Amniotic epithelial cell (primary cell): ENCODE data around the gene GAPT.
A peak's percentile ranks its signal among the peaks of the same experiment; 100 is the strongest.

Source experiments
- DNase-seq: peaks from one replicate; pipeline ENCODE4 v3.0.0-alpha.2; 2010; ENCODE audit warnings: low read depth

The GAPT gene

GRCh38 chr5:58462154-58462553 lies 29.1 kb upstream of the GAPT start:
- no peak for DNase-seq

- DNase-seq: peak; percentile 63
Measured at GRCh38 chr5:58462623-58463230, 28.5 kb upstream of the GAPT start.

- peak; percentile 72 for DNase-seq
Measured at GRCh38 chr5:58466939-58467338, 24.3 kb upstream of the GAPT start.

- no peak for DNase-seq
Measured at GRCh38 chr5:58469896-58470295, 21.3 kb upstream of the GAPT start.

GRCh38 chr5:58475404-58475803 lies 15.8 kb upstream of the GAPT start:
- no peak for DNase-seq

- DNase-seq: no peak
Measured at GRCh38 chr5:58477760-58478376, 13.4 kb upstream of the GAPT start.

- DNase-seq: no peak
Measured at GRCh38 chr5:58481066-58481676, 10.1 kb upstream of the GAPT start.

GRCh38 chr5:58481828-58482227 lies 9.4 kb upstream of the GAPT start:
- no peak for DNase-seq

GRCh38 chr5:58482536-58482935 lies 8.7 kb upstream of the GAPT start:
- DNase-seq: no peak

GRCh38 chr5:58484505-58484904 lies 6.7 kb upstream of the GAPT start:
- no peak for DNase-seq

GRCh38 chr5:58486290-58486689 lies 4.9 kb upstream of the GAPT start:
- DNase-seq: no peak

GRCh38 chr5:58490402-58491050 lies 709 bp upstream of the GAPT start:
- DNase-seq: no peak

GRCh38 chr5:58493141-58493540 lies 1.9 kb downstream of the GAPT start:
- no peak for DNase-seq

GRCh38 chr5:58496488-58496887 lies 5.3 kb downstream of the GAPT start:
- no peak for DNase-seq

- DNase-seq: no peak
Measured at GRCh38 chr5:58497386-58497785, 6.2 kb downstream of the GAPT start.

- no peak for DNase-seq
Measured at GRCh38 chr5:58497921-58498320, 6.7 kb downstream of the GAPT start.

- peak; percentile 31 for DNase-seq
Measured at GRCh38 chr5:58498340-58498942, 7.2 kb downstream of the GAPT start.

GRCh38 chr5:58499231-58499630 lies 8.0 kb downstream of the GAPT start:
- DNase-seq: no peak

GRCh38 chr5:58499941-58500340 lies 8.7 kb downstream of the GAPT start:
- no peak for DNase-seq

- no peak for DNase-seq
Measured at GRCh38 chr5:58501778-58502417, 10.7 kb downstream of the GAPT start.

- no peak for DNase-seq
Measured at GRCh38 chr5:58503390-58504046, 12.3 kb downstream of the GAPT start.

GRCh38 chr5:58504766-58505165 lies 13.5 kb downstream of the GAPT start:
- DNase-seq: no peak
